H9 (cell line): ENCODE results near the gene SLC9A9. TPM values are rescaled to one million over a fixed set of nuclear protein-coding genes. Genes with fewer than 3 reads are reported as not detected.

Experiments
- DNase-seq: peaks from one replicate; pipeline ENCODE4 v3.0.0-alpha.2; 2017
- H2AFZ ChIP-seq: one replicate; pipeline ENCODE4 v1.6.1; 2013; ENCODE audit warnings: mild to moderate bottlenecking, low read length, control low read depth, moderate library complexity
- H2AK5ac ChIP-seq: 2 replicates; pipeline ENCODE4 v1.6.1; 2013; ENCODE audit warnings: low read length, control low read depth, mixed read lengths; ENCODE audit not compliant: insufficient read length
- H2BK120ac ChIP-seq: one replicate; pipeline ENCODE4 v1.6.1; 2013; ENCODE audit warnings: low read depth, mild to moderate bottlenecking, low read length, control low read depth, inconsistent platforms; ENCODE audit not compliant: poor library complexity, severe bottlenecking
- H2BK12ac ChIP-seq: 2 replicates; pipeline ENCODE4 v1.6.1; 2013; ENCODE audit warnings: low read length, control low read depth, mixed read lengths, low read depth; ENCODE audit not compliant: insufficient read length
- H2BK15ac ChIP-seq: 2 replicates; pipeline ENCODE4 v1.6.1; 2013; ENCODE audit warnings: low read depth, low read length, control low read depth
- H2BK20ac ChIP-seq: one replicate; pipeline ENCODE4 v1.6.1; 2013; ENCODE audit warnings: low read depth, mild to moderate bottlenecking, low read length, control low read depth, inconsistent platforms; ENCODE audit not compliant: poor library complexity, severe bottlenecking
- H2BK5ac ChIP-seq: 2 replicates; pipeline ENCODE4 v1.6.1; 2013; ENCODE audit warnings: low read length, control low read depth, mixed read lengths; ENCODE audit not compliant: insufficient read length
- H3K14ac ChIP-seq: 2 replicates; pipeline ENCODE4 v1.6.1; 2013; ENCODE audit warnings: low read length, control low read depth; ENCODE audit not compliant: insufficient read depth
- H3K18ac ChIP-seq: 2 replicates; pipeline ENCODE4 v1.6.1; 2013; ENCODE audit warnings: low read depth, mild to moderate bottlenecking, mixed read lengths, low read length, control low read depth; ENCODE audit not compliant: insufficient read length
- H3K23ac ChIP-seq: 2 replicates; pipeline ENCODE4 v1.6.1; 2013; ENCODE audit warnings: low read length, control low read depth, mixed read lengths, low read depth; ENCODE audit not compliant: insufficient read length
- H3K23me2 ChIP-seq: 2 replicates; pipeline ENCODE4 v1.6.1; 2013; ENCODE audit warnings: low read depth, mild to moderate bottlenecking, mixed read lengths, low read length, control low read depth; ENCODE audit not compliant: insufficient read length, poor library complexity, severe bottlenecking
- H3K27ac ChIP-seq: 2 replicates; pipeline ENCODE4 v1.5.1; 2013; ENCODE audit warnings: low read length, control low read depth, mixed read lengths, low read depth; ENCODE audit not compliant: insufficient read length
- H3K27me3 ChIP-seq: 2 replicates; pipeline ENCODE4 v1.6.1; 2013; ENCODE audit warnings: low read length, control low read depth, inconsistent platforms; ENCODE audit not compliant: insufficient read depth
- H3K4ac ChIP-seq: 2 replicates; pipeline ENCODE4 v1.6.1; 2013; ENCODE audit warnings: low read depth, mild to moderate bottlenecking, control low read depth, inconsistent platforms, low read length, moderate library complexity
- H3K4me1 ChIP-seq: 2 replicates; pipeline ENCODE4 v1.6.1; 2013; ENCODE audit warnings: low read length, control low read depth, inconsistent platforms; ENCODE audit not compliant: insufficient read depth
- H3K4me2 ChIP-seq: 2 replicates; pipeline ENCODE4 v1.6.1; 2013; ENCODE audit warnings: low read length, control low read depth, mixed read lengths; ENCODE audit not compliant: insufficient read length, insufficient read depth
- H3K56ac ChIP-seq: 2 replicates; pipeline ENCODE4 v1.6.1; 2013; ENCODE audit warnings: low read depth, mild to moderate bottlenecking, mixed read lengths, low read length, control low read depth; ENCODE audit not compliant: insufficient read length
- H3K79me1 ChIP-seq: 2 replicates; pipeline ENCODE4 v1.6.1; 2013; ENCODE audit warnings: low read depth, mild to moderate bottlenecking, moderate library complexity, low read length, control low read depth, inconsistent platforms; ENCODE audit not compliant: insufficient read depth, poor library complexity, severe bottlenecking
- H3K79me2 ChIP-seq: 2 replicates; pipeline ENCODE4 v1.6.1; 2013; ENCODE audit warnings: low read length, control low read depth, inconsistent platforms; ENCODE audit not compliant: insufficient read depth
- H3K9ac ChIP-seq: 2 replicates; pipeline ENCODE4 v1.6.1; 2013; ENCODE audit warnings: low read length, control low read depth, mixed read lengths; ENCODE audit not compliant: insufficient read length; ENCODE audit errors: extremely low read depth
- H3K9me3 ChIP-seq: one replicate; pipeline ENCODE4 v1.6.1; 2013; ENCODE audit warnings: low read depth, low read length, inconsistent platforms; ENCODE audit not compliant: control insufficient read depth
- H3T11ph ChIP-seq: one replicate; pipeline ENCODE4 v1.6.1; 2013; ENCODE audit warnings: mild to moderate bottlenecking, low read length, control low read depth, inconsistent platforms
- H4K20me1 ChIP-seq: one replicate; pipeline ENCODE4 v1.6.1; 2013; ENCODE audit not compliant: control insufficient read depth, insufficient read length, insufficient read depth
- H4K5ac ChIP-seq: 2 replicates; pipeline ENCODE4 v1.6.1; 2013; ENCODE audit warnings: low read depth, mild to moderate bottlenecking, mixed read lengths, low read length, control low read depth; ENCODE audit not compliant: insufficient read length
- H4K8ac ChIP-seq: replicated peaks from 2 replicates; pipeline ENCODE4 v1.6.1; 2013; ENCODE audit warnings: low read length, control low read depth, mixed read lengths, low read depth; ENCODE audit not compliant: insufficient read length
- H4K91ac ChIP-seq: 2 replicates; pipeline ENCODE4 v1.6.1; 2013; ENCODE audit warnings: low read depth, mild to moderate bottlenecking, moderate library complexity, mixed read lengths, low read length, control low read depth; ENCODE audit not compliant: insufficient read length
- H3K27ac Mint-ChIP-seq, 3 experiments: 2 replicates in 2 of 3; 3 replicates in 1 of 3; pipeline ENCODE4 v1.8.0; 2020 to 2021; ENCODE audit warnings: mixed read lengths in 3 of 3, mild to moderate bottlenecking in 1 of 3, moderate library complexity in 1 of 3
- H3K27me3 Mint-ChIP-seq: 2 replicates; pipeline ENCODE4 v1.8.0; 2021; ENCODE audit warnings: low read depth, mild to moderate bottlenecking, moderate library complexity, mixed read lengths
- H3K36me3 Mint-ChIP-seq, 3 experiments: 2 replicates in 2 of 3; 3 replicates in 1 of 3; pipeline ENCODE4 v1.8.0; 2020 to 2021; ENCODE audit warnings: low read depth in 3 of 3, mixed read lengths in 3 of 3; ENCODE audit not compliant: insufficient read depth in 1 of 3
- H3K4me1 Mint-ChIP-seq, 2 experiments: 2 replicates each; pipeline ENCODE4 v1.8.0; 2020; ENCODE audit warnings: mixed read lengths in 2 of 2
- H3K4me3 Mint-ChIP-seq, 2 experiments: 2 replicates in 1 of 2; 3 replicates in 1 of 2; pipeline ENCODE4 v1.8.0; 2020 to 2021; ENCODE audit warnings: mild to moderate bottlenecking in 2 of 2, mixed read lengths in 2 of 2, moderate library complexity in 1 of 2
- H3K9me3 Mint-ChIP-seq, 2 experiments: 2 replicates in 1 of 2; 3 replicates in 1 of 2; pipeline ENCODE4 v1.8.0; 2020; ENCODE audit warnings: mild to moderate bottlenecking in 2 of 2, mixed read lengths in 2 of 2, moderate library complexity in 1 of 2
- CTCF ChIP-seq: fragments of 200-600 bp; sonication (generic); conservative IDR thresholded peaks from 3 replicates; pipeline ENCODE4 v1.8.0; 2021; ENCODE audit warnings: antibody characterized with exemption, mild to moderate bottlenecking
- WGBS: extraction: QIAGEN DNeasy Blood & Tissue Kit; methylation state at CpG from one replicate; pipeline ENCODE4 v1.1.7; 2013; ENCODE audit warnings: missing lambda C conversion rate, low lambda C conversion rate, mixed read lengths; ENCODE audit not compliant: insufficient read length; ENCODE audit errors: extremely low coverage; 5-methylcytosine and 5-hydroxymethylcytosine counted together
- total RNA-seq: library from RNA; stranded (reverse); gene quantifications from 2 replicates; pipeline ENCODE4 v1.2.1, GENCODE V29; 2021

The SLC9A9 gene
- total RNA-seq, 1 experiment from 2014 or later, result 0.35 TPM

- H2BK12ac ChIP-seq, result no peak overlapping the region
- H3K4me1 ChIP-seq, result peaks cover 6% of the 10 kb centered on the region; the same call in 1 of the 2 replicates
- no peak overlapping the region for H4K8ac ChIP-seq
- H4K5ac ChIP-seq, result no peak overlapping the region
- H3K79me2 ChIP-seq, result no peaks in the 10 kb centered on the region
- no peak overlapping the region for H2AFZ ChIP-seq
- H3K18ac ChIP-seq, result no peak overlapping the region
- Mint-ChIP-seq H3K36me3 (no peaks in the 10 kb centered on the region), H3K4me1 (peaks cover 18 to 26% of the 10 kb centered on the region in 2 experiments), H3K4me3 (no peak overlapping the region), H3K27ac (no peak overlapping the region), H3K9me3 (no peaks in the 10 kb centered on the region; a peak in 1 of 5 replicates), H3K27me3 (peaks cover 25% of the 10 kb centered on the region)
- no peak overlapping the region for H3K14ac ChIP-seq
- H4K91ac ChIP-seq, result no peak overlapping the region
- no peak overlapping the region for H3K4me2 ChIP-seq
- H2BK20ac ChIP-seq, result no peak overlapping the region
- H3K56ac ChIP-seq, result no peak overlapping the region
- no peaks in the 10 kb centered on the region for H3K23me2 ChIP-seq
- no peaks in the 10 kb centered on the region for H3K79me1 ChIP-seq
- no peak overlapping the region for H3K23ac ChIP-seq
- H3K9ac ChIP-seq, result no peak overlapping the region
- TF ChIP-seq CTCF, result no peak
- WGBS, result no CpG with 5 or more reads among the region's 1 CpG
- H2BK120ac ChIP-seq, result no peak overlapping the region
- no peak overlapping the region for H2BK15ac ChIP-seq
- no peak overlapping the region for H3K27ac ChIP-seq
- H3T11ph ChIP-seq, result no peak overlapping the region
- no peak overlapping the region for H3K4ac ChIP-seq
- no peaks in the 10 kb centered on the region for H3K9me3 ChIP-seq
- H4K20me1 ChIP-seq, result no peaks in the 10 kb centered on the region
- no peaks in the 10 kb centered on the region for H3K27me3 ChIP-seq
- H2BK5ac ChIP-seq, result no peak overlapping the region
- no peak for DNase-seq
- H2AK5ac ChIP-seq, result no peak overlapping the region
Measured at GRCh38 chr3:143427631-143428030, 420.6 kb downstream of the SLC9A9 start.
